DMS79 (cell line): ENCODE results near the gene RAD17.
"Not testable (repeated sequence)": the region's sequence is repeated elsewhere in the genome, so short reads cannot be mapped to it uniquely, and the experiment has no call there.

Experiments used
- DNase-seq: peaks from one replicate; lab custom pipeline; 2025; lab: John Stamatoyannopoulos, UW

RAD17 gene

GRCh38 chr5:69369340-69370121, at the start of gene RAD17, which contains the start of the genes AK6 and TAF9:
Gene RAD17 (plus strand): TSS chr5:69369818. CDS start chr5:69372209, 2,391 bp downstream.
Gene AK6 (minus strand): TSS chr5:69369520. CDS start chr5:69369490, 30 bp downstream.
Gene TAF9 (minus strand): TSS chr5:69369520. CDS start chr5:69365737, 3,783 bp downstream.
- peak; percentile 79 for DNase-seq

DNA sequence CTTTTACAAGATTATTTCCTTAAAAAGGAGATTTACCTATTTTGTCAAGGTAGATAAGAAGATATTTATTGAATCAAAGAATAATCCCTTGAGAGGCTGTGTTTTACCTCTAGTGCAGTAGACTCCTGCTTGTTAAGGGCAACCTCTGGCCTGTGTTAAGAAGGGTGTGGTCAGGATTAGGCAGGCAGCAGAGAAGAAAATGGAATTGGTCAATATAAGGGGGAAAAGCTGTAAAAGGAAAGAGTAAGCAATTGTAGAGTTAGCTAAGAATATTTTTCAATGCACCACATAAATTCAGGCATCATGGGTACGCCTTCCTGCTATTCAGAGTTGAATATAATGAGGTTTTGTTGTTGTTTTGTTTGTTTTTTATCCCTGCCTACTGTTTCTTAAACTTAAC, 43.3 kb upstream of the RAD17 start:
- DNase-seq: no peak

DNA sequence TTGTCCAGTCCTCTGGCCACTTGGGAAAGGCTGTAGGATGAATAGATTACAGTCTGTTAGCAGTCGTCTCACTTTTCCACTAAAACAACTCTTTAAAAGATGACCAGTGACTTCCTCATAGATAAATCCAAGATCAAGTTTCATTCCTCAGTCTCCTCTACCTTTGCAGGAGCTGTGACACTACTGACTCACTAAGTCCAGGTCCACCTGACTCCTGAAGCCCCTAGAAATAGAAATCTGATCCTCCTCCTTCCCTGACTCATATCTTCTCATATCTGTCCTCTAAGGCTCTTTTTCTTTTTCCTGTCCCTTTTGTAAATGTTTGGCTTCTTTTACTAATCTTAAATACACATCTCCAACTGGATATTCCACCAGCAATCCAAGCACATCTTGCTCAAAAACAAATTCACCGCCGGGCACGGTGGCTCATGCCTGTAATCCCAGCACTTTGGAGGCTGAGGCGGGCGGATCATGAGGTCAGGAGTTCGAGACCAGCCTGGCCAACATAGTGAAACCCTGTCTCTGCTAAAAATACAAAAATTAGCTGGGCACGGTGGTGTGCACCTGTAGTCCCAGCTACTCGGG, 39.6 kb upstream of the RAD17 start:
- DNase-seq: no peak

GRCh38 chr5:69331528-69332445, 37.8 kb upstream of the RAD17 start:
- no peak for DNase-seq

DNA sequence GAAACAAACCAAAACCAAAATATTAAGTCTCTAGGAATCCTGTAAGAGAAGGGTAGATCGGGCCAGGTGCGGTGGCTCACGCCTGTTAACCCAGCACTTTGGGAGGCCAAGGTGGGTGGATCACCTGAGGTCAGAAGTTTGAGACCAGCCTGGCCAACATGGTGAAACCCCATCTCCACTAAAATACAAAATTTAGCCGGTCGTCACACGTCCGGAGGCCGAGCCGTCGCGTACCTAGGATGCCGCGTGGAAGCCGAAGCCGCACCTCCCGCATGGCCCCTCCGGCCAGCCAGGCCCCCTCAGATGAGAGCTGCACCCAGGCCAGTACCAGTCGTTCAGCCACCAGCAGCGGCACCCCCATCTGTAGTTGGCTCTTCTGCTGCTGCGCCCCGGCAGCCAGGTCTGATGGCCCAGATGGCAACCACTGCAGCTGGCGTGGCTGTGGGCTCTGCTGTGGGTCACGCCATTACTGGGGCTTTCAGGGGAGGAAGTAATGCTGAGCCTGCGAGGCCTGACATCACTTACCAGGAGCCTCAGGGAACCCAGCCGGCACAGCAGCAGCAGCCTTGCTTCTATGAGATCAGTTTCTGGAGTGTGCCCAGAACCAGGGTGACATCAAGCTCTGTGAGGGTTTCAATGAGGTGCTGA, 35.8 kb upstream of the RAD17 start:
- not testable (repeated sequence) for DNase-seq

DNA sequence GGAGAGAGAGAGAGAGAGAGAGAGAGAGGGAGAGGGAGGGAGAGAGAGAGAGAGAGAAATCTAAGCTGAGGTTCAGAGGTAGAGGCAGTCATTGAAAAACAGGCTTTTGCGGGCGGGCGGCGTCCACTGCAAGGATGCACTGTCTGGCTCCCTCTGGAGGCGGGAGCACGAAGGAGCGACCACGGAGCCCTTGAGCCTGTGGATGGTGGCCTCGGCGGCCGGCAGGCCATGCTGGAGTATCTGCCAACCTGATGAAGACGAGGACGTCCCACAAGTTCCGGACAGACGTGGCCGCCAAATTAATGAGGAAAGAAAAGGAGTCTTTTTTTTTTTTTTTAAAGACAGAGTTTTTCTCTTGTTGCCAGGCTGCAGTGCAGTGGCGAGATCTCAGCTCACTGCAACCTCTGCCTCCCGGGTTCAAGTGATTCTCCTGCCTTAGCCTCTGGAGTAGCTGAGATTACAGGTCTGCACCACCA, 34.8 kb upstream of the RAD17 start:
- no peak for DNase-seq

GRCh38 chr5:69335341-69335935, 34.2 kb upstream of the RAD17 start:
- DNase-seq: no peak

DNA sequence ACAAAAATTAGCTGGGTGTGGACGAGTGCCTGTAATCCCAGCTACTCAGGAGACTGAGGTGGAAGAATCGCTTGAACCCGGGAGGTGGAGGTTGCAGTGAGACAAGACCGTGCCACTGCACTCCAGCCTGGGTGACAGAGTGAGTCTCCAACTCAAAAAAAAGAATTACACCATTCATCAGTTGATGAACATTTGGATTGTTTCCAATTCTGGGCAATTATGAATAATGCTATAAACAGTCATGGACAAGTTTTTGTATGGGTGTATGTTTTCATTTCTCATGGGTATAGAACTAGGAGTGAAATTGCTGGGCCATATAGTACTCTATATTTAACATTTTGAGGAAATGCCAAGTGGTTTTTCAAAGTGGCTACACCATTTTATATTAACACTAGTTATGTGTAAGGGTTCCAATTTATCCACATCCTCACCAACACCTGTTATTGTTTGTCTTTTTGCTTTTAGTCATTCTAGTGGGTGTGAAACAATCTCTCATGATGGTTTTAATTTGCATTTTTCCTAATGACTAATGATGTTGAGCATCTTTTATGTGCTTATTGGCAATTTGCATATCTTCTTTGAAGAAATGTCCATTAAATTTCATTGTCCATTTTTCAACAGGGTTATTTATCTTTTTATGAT, 28.0 kb upstream of the RAD17 start:
- no peak for DNase-seq

DNA sequence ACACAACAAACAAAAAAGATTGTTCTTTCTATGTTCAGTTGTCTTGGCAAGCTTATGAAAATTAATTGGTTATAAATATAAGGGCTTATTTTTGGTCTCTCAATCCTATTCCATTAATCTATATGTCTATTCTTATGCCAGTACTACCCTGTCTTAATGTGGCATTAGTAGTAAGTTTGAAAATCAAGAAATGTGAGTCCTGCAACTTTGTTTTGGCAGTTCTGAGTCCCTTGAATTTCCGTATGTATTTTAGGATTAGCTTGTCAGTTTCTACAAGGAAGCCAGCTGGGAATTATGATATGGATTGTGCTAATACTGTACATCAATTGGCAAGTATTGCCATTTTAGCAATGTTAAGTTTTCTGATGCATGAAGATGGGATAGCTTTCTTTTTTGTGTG, 26.5 kb upstream of the RAD17 start:
- DNase-seq: no peak

DNA sequence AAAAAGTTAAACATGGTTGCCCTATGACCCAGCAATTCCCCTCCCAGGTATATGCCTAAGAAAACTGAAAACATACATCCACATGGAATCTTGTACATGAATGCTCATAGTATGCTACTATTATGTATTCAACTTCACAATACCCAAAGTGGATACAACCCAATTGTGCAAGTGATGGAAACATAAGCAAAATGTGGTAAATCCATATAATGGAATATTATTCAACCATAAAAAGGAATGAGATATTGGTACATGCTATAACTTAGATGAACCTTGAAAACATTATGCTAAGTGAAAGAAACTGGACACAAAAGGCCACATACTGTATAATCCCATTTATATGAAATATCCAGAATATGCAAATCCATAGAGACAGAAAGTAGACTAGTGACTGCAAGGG, 19.0 kb upstream of the RAD17 start:
- DNase-seq: no peak

DNA sequence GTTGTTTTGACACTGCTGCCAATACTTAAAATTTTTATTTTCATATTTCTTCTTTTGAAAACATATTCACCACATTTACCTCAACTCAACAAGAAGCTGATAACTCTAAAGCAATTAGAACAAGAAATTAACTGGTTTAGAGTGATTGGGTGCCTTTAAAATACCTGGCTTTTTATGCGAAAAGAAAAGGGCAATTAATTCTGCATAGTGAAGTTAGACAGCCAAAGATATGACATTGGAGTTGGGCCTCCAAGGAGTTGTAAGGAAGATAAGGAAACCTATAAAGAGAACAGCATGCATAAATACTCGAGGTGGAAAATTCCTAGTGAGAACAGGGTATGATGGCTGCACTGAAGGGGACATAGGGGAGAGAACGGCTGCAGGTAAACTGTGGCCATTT, 9.9 kb upstream of the RAD17 start:
- DNase-seq: no peak

- no peak for DNase-seq
Observed at GRCh38 chr5:69360442-69360841, 9.2 kb upstream of the RAD17 start.

DNA sequence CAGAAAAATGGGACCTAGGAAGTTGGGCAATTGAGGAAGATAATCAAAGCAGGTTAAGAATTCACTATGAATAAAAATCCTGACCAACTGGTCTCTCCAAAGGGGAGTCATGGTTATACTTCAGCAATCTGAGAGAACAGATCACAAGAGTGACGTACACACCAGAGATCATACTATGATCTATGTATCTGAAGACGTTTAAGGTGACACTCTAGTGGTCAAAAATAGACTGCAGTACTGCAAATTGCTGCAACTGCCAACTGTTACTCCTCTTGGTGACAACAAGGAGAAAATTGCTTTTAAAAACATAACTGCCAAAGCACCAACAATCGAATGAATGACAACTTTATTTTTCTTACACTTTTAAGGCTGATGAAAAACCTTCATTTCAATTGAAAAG, 5.2 kb upstream of the RAD17 start:
- no peak for DNase-seq

DNA sequence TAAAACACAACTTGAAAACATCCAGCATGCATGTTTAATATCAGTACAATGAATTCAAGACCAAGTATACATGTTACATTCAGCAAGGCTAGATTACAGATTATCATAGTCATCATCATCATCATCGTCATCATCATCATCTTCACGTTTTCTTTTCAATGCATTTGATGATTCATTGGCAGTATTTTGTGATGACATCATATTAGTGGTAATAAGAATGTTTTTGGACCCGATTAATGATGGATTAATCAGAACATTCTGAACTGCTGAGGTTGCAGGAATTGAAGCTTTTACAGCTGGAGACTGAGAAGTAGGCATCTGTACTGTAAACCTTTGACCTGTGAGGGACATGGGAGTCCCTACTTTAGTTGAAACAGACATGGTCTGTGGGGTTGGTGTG, 4.8 kb upstream of the RAD17 start:
- no peak for DNase-seq

GRCh38 chr5:69367697-69368279, 1.8 kb upstream of the RAD17 start:
- DNase-seq: no peak

- no peak for DNase-seq
Observed at GRCh38 chr5:69368458-69369339, 919 bp upstream of the RAD17 start.

DNA sequence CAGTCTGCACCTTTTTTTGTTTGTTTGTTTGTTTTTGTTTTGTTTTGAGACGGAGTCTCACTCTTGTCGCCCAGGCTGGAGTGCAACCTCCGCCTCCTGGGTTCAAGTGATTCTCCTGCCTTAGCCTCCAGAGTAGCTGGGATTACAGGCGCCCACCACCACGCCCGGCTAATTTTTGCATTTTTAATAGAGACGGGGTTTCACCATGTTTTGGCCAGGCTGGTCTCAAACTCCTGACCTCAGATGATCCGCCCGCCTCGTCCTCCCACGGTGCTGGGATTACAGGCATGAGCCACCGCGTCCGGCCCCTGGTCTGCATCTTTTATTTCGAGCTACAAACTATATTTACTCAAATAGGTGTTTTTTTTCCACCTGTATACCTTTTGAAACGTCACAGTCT, 717 bp downstream of the RAD17 start:
- DNase-seq: not testable (repeated sequence)

DNA sequence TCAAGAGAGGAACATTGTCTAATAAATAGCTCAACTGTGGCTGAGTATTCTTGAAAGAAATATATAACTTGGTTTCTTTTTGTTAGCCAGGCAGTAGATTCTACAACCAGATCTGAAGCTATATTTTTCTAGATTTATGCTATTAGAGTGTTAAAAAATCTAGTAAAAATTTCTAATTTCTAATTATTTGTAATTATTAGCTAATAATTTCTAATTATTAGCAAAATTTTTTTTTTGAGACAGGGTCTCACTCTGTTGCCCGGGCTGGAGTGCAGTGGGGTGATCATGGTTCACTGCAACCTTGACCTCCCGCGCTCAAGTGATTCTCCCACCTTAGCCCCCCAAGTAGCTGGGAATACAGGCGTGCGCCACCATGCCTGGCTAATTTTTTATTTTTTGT, 2.8 kb downstream of the RAD17 start:
- no peak for DNase-seq

- no peak for DNase-seq
Observed at GRCh38 chr5:69374911-69375446, 5.4 kb downstream of the RAD17 start.
